Coronary artery (tissue), 2 donors: Measurements from ENCODE around the gene SERPINA10.

Experiments
- DNase-seq: peaks from one replicate; pipeline ENCODE4 v3.0.0-alpha.2; 2017; ENCODE audit warnings: low spot score
- H3K27ac ChIP-seq, 2 donors: fragments of 200-600 bp; sonication (generic); one replicate each; pipeline ENCODE4 v1.5.1; 2016 to 2019
- H3K4me3 ChIP-seq: fragments of 200-600 bp; sonication (generic); 2 replicates; pipeline ENCODE4 v1.5.1; 2016; ENCODE audit warnings: mild to moderate bottlenecking, moderate library complexity
- TF ChIP-seq, protein P1 (sequence below): fragments of 200-600 bp; sonication (generic); IDR thresholded peaks from one replicate; pipeline ENCODE4 v1.5.1; 2019; ENCODE audit warnings: antibody characterized with exemption

SERPINA10 gene, protein sequence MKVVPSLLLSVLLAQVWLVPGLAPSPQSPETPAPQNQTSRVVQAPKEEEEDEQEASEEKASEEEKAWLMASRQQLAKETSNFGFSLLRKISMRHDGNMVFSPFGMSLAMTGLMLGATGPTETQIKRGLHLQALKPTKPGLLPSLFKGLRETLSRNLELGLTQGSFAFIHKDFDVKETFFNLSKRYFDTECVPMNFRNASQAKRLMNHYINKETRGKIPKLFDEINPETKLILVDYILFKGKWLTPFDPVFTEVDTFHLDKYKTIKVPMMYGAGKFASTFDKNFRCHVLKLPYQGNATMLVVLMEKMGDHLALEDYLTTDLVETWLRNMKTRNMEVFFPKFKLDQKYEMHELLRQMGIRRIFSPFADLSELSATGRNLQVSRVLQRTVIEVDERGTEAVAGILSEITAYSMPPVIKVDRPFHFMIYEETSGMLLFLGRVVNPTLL

DNA sequence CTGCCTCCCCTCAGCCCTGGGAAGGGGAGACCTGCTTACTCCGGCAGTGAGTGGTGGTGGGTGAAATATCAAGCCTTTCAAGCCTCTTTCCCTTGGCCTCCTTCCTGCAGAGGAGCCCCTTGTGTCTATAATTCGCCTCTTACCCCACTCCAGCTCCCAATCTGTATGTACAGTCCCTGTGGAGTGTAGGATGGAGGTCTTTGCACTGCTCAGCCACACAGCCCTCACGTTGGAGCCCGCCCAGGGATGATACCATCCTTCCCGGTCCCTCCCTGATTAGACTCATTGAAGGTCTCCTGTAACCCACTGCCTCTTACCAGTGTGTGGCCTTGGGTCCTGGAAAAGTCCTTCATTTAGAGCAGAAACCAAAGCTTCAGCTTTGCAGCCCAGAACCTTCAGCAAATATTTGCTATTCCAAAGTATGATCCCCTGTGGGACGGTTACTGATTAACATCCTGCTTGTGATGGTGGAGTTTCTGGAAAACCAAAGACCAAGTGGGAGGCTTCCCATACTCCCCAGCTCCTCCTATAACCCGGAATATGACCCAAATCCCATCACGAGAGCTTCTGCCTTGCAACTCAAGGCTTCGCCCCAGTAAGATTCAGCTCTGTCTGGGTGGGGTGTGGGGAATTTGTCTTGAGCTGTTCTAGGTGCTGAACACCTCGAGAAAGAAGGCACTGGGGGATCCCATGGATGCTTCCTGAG is at the start of gene SERPINA10:
TSS of gene SERPINA10 (minus strand) at position 397 of the 706 bp plus-strand sequence. CDS start 2,675 bp downstream, outside the sequence.
- TF ChIP-seq, protein P1, sequence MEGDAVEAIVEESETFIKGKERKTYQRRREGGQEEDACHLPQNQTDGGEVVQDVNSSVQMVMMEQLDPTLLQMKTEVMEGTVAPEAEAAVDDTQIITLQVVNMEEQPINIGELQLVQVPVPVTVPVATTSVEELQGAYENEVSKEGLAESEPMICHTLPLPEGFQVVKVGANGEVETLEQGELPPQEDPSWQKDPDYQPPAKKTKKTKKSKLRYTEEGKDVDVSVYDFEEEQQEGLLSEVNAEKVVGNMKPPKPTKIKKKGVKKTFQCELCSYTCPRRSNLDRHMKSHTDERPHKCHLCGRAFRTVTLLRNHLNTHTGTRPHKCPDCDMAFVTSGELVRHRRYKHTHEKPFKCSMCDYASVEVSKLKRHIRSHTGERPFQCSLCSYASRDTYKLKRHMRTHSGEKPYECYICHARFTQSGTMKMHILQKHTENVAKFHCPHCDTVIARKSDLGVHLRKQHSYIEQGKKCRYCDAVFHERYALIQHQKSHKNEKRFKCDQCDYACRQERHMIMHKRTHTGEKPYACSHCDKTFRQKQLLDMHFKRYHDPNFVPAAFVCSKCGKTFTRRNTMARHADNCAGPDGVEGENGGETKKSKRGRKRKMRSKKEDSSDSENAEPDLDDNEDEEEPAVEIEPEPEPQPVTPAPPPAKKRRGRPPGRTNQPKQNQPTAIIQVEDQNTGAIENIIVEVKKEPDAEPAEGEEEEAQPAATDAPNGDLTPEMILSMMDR = no peak
- DNase-seq = no peak
- no peak within 1 kb of the TSS for H3K27ac ChIP-seq
- no peak within 1 kb of the TSS for H3K4me3 ChIP-seq

DNA sequence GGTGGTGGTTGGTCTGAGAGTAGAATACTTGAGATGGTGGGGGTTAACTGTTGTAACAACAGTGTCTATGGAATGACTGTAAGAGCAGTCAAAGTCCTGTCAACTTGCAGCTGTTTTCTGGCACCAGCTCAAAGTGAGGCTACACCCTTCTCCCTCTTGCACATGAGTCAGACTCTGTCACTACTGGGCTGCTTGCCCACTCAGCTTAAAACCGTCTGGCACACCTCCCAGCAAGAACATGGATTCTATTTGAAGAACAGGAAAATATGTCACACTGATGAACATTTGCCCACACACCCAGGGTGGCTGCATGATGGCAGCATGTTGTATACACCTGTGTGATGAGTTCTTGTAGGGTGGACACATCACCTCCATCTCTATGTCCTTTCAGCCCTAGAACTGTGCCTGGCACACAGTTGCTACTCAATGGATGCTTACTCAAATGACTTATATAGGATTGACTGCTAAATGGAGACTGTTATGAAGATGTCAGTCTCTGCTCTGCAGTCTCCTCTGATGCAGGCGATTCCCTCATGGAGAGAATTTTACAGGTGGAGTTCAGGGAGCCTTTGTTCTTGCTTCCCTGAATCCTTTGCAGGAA is 49.4 kb upstream of the SERPINA10 start:
- DNase-seq = no peak
- Histone ChIP-seq H3K27ac (peak overlapping the region in 1 of 2 donors; percentile 59), H3K4me3 (no peak overlapping the region)
- TF ChIP-seq, protein P1 = no peak

DNA sequence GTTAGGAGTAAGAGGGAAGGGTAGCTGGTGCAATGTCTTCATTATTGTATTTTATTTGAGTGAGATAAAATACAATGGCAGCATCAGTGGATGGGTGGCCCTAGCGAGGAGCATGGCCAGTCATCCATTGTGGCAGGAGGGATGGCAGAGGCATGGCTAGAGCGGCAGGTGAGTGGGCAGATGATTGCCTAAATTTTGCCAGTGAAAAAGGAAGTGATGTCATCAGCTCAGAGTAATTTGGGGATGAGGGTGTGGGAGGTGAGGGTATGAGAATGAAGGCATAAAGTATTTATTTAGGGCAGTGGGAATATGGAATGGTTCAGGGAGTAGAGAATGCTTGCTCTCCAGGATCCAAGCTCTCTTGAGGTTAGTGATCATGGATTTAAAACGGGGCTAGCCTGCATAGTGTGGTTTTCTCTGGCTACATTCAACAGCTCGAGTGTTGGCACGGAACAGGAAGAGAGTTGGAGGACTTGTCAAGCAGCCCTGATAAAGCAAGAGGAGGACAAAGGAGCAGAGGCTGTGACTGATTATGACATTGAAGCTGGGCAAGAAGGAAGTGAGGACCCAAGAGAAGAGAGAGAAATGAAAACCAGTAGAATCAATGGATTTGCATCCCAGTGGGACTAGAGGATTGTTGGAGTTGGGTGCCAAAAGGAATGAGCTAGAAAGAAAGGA is 48.7 kb upstream of the SERPINA10 start:
- DNase-seq = no peak
- TF ChIP-seq, protein P1 = no peak
- peak overlapping the region in 1 of 2 donors; percentile 59 for H3K27ac ChIP-seq
- H3K4me3 ChIP-seq = no peak overlapping the region

DNA sequence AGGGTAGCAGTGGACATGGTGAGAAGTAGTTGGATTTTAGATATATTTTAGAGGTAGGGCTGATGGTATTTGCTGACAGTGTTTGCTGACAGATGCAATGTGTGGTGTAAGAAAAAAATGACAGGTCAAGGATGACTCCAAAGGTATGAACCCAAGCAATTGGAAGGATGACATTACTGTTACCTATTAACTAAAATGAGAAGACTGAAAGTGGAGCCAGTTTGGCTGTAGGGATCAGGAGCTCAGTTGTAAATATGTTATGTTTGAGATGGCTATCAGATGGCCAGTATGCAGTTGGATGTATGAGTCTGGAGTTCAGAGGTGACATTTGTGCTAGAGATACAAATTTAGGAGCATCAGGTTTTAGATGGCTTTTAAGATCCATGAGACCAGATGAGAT is 47.5 kb upstream of the SERPINA10 start:
- TF ChIP-seq, protein P1 = no peak
- no peak overlapping the region for H3K4me3 ChIP-seq
- no peak overlapping the region for H3K27ac ChIP-seq
- no peak for DNase-seq

DNA sequence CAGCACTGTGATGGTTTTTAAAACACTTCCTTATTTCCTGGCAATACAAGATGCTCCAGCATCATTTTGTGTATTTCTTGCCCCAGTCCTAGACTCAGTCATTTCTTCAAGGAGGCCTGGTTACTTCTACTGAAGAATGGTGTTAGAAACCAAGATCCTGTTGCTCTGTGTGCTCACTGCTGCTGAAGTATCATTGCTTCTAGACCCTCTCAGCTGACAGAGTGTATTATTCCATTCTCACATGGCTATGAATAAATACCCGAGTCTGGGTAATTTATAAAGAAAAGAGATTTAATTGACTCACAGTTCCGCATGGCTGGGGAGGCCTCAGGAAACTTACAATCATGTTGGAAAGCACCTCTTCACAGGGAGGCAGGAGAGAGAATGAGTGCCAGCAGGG is 45.0 kb upstream of the SERPINA10 start:
- no peak overlapping the region for H3K27ac ChIP-seq
- no peak overlapping the region for H3K4me3 ChIP-seq
- TF ChIP-seq, protein P1 = no peak
- DNase-seq = no peak

DNA sequence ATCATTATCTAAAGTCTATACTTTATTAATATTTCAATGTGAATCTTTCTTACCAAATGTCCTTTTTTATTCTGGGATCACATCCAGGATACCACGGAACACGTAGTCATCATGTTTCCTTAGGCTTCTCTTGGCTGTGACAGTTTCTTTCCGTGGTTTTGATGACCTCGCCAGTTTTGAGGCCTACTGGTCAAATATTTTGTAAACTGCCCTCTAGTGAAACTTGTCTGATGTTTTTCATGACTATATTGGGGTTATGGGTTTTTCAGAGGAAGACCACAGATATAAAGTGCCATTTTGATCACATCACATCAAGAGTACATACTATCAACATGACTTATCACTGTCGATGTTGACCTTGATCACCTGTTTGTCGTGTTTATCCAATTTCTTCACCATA is 44.2 kb upstream of the SERPINA10 start:
- Histone ChIP-seq H3K27ac (no peak overlapping the region), H3K4me3 (no peak overlapping the region)
- DNase-seq = no peak
- TF ChIP-seq, protein P1 = no peak
